GM21723 (cell line): Measurements from ENCODE around the gene FGF14.
"Not testable (repeated sequence)": the region's sequence is repeated elsewhere in the genome, so short reads cannot be mapped to it uniquely, and the experiment has no call there.

Source experiments
- ATAC-seq: cut with Tn5 transposase; IDR thresholded peaks from one replicate; pipeline ENCODE4 v1.9.1; 2021; ENCODE audit warnings: mild to moderate bottlenecking, moderate library complexity; ENCODE audit not compliant: unreplicated experiment

Gene FGF14

DNA sequence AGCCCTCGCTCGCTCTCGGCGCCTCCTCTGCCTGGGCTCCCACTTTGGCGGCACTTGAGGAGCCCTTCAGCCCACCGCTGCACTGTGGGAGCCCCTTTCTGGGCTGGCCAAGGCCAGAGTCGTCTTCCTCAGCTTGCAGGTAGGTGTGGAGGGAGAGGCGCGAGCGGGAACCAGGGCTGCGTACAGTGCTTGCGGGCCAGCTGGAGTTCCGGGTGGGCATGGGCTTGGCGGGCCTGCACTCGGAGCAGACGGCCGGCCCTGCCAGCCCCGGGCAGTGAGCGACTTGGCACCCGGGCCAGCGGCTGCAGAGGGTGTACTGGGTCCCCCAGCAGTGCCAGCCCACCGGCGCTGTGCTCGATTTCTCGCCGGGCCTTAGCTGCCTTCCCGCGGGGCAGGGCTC, 333.5 kb downstream of the FGF14 start:
- ATAC-seq: not testable (repeated sequence)

DNA sequence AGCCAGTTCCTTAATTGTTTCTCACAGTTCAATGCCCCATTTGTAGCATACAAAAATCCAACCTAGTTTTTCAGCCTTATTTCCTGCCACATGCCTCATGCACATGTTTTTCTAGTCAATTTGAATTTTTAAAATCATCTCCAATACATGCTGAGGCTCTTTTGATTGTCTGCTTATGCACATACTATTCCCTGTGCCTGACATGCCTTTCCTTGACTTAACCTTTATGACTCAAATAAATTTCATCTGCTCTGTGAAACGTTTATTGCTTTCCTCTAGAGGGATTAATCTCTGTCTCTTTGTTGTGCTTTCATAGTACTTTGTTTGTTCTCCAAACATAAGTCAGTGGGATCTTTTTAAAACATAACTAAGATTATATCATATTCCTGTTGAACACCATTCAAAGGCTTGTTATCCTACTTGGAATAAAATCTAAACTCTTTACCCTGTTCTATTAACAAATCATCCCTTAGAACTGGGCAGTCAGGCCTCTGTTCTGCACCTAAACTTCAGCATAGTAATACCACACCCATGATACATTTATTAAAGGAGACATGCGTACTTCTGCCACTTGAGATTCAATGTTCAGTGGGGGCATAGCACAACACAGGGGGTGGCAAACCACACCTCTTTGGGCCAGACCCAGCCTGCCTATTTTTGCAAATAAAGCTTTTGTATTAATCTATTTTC, 346.6 kb downstream of the FGF14 start:
- ATAC-seq: no peak

DNA sequence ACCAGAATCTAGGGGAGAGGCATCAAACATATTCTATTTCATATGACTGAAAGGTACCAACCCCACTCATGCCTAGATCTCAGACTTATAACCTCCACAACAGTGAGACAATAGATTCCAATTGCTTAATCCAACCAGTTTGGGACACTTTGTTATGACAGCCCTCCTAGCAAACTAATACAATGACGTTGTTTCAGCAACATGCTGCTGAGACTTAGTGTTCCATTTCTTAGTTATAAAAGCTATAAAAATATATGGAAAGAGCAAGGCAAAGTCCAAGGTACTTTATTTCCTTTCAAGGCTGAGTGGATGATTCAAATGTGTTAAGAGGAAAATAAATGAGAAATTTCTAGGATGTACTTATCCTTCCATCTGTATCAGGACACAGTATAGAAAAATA, 352.0 kb downstream of the FGF14 start:
- ATAC-seq: no peak

DNA sequence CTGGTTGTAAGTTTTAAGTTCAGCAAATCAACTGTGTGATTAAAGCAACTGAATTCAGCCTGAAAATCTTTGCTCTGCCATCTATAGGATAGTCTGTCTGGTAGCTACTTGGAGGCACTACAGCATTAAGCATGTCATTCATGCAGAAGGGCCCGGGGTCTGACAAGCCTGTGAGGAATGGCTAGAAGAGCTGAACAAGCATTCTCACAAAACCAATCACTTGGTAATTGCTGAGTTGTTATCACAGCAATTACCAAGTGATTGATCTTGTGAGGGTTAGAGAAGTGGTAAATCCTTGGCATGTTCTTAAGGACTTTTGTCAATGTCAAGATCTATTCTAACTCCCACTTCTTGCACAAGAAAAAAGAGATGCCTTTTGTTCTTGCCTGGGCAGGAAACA, 356.1 kb downstream of the FGF14 start:
- no peak for ATAC-seq

DNA sequence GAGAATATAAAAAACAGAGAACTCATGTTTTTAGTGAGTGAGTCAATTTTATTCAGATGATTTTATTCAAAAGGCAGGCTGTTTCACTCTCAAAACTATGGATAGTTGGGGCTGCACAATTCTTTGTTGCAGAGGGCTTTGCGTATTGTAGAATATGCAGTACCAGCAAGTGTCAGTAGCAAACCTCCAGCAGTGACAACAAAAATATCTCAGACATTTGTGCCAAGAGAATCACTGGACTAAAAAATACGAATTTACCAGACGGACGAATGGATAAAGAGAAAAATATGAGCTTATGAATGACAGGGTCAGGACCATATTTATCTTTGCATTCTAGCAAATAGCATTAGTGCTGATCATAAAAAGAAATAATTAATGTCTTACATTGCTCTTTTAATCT, 359.1 kb downstream of the FGF14 start:
- no peak for ATAC-seq

DNA sequence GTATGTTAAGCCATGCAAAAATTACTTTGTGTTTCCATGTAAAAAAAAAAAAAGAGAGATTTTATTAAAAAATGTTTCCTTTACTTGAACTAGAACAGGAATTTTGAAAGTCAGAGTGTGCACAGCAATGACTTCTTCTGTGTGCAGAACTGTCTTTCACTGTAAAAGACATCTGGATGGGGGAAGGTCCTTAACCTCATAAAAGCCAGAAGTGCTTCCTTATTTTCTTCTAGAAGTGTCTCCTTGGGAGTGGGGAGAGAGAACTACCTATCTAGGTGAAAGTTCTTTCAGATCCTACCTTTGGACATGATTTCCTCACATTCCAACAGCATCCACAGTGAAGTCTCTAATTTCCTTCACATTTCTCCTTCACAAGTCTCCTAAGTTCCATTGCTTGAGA, 360.3 kb downstream of the FGF14 start:
- no peak for ATAC-seq

DNA sequence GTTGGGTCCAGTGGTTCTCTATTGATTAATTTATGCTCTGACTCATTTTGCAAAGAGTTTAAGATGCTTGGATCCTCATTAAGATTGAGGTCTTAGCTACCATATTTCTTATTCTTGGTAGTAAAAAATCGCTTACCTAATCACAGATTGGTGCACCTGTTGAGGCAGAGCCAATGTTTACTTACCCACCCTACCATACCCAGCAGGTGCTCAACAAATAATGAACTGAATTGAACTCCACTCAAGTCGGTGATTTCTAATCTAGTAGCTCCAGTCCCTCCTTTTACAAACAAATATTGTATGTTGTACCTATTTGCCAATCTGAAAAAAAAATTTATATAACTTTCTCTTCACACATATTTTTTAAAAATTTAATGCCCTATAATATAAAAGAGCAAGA, 361.0 kb downstream of the FGF14 start:
- no peak for ATAC-seq

DNA sequence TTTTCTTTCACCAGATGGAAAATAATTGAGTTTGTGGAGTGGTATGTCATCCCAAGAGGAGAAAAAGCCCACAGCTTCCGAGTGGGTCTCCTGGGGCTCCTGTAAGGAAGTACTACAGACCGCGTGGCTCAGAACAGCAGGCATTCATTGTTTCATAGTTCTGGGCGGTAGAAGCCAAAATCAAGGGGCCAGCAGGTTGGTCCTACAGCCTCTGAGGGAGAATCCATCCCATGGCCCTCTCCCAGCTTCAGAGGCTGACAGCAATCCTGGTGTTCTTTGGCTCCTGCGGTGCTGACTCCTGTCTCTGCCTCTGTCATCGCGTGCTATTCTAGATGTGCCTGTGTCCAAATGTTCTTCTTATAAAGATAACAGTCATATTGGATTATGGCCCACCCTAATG, 362.6 kb downstream of the FGF14 start:
- ATAC-seq: no peak

DNA sequence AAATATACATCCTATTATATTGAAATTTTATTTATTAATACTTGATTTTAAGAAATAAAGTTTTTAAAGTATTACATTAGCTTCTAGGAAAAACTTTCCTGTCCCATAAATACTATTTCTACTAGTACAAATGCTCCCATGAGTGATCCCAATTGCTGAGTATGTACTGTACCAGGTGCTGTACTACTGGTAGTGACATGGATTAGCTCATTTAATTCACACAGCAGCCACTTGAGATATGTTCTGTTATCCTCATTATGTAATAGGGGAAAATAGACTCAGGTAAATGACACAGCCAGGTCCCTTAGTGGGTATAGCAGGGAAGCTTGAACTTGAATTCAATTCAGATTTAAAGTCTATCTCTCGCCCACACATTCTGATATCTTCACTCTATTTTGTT, 363.1 kb downstream of the FGF14 start:
- no peak for ATAC-seq

DNA sequence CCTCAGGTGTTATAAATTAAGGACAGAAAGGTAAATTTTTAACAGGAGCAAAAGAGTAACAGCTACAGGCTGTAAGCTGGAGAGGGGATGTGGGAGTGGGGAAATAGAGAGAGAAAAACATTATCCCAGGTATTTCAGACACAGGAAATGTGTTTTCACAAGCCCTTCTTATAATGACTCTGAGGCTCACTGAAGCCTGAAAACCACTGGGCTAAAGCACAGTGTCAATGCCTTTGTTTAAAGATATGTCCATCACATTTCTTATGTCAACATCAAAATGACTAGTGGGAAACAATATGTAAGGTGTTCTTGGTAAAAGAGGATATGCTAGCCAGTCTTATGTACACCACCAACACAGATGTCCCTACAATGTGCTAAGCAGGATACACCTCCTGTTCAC, 365.9 kb downstream of the FGF14 start:
- ATAC-seq: no peak

DNA sequence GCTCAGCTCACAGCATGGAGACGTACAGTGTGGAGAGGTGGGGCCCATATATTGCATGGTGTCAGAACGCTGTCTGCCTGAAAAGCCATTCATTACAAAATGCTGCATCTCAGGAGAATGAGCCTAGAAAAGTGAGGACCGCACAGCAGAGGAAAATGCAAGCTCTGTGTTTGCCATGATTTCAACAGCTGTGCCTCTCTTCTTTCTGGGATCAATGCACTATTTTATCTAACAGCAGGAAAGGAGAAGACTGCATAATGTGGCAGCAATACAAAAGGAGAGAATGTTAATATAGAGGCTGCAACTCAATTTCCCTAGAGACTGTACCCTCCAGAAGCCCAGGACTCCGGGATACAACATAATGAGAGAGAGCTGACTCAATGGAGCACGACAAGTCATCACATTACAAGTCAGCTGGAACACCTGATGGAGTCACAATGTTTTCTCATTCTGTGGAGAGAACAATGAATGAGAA, 368.0 kb downstream of the FGF14 start:
- ATAC-seq: no peak

DNA sequence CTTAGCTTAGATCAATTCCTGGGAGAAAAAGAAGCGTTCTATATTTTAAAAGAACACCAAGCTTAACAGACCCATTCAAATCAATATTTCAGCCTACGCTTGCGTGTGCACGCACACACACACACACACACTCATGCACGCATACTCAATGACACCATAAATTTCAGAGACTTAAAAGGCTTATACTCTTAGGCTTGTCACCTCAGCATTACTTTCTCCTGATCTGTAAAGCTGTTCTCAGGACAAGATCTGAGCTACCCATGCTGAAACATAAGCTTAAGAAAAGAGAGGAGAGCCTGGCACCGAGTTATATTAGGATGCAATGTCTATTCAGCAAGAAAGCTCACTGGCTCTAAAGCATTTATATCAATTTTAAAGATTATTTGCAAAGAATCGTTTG, 368.5 kb downstream of the FGF14 start:
- ATAC-seq: no peak

DNA sequence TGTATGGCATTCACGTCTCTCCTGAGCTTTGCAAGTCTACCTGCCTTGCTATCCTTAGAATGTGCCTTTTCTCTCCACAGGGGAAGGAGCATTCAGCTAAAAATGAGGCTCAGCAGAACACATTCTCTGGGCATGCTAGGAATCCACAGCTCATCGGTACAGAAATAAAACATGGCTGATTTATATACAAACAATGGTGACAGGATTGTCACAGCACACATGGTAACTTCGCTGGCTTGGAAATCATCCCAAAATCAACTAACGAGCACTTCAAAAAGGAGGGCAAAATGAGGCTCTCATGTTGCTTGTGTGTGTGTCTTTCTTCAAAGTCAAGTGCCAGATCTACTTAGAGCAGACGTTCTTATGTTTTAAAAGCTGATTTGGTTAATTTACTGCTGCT, 373.0 kb downstream of the FGF14 start:
- ATAC-seq: no peak

DNA sequence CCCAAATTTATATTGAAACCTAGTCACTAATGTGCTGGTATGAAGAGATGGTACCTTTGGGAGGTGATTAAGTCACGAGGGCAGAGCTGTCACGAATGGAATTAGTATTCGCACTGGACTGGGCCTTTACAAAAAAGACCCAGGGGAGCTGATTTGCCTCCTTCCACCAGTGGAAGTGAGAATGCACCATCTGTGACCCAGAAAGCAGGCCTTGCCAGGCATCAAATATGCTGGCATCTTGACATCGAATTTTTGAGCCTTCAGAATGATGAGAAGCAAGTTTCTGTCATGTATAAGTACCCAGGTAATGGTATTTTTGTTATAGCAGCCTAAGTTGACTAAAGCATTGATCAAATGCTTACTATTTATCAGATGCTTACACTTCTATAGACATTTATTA, 373.6 kb downstream of the FGF14 start:
- ATAC-seq: no peak

DNA sequence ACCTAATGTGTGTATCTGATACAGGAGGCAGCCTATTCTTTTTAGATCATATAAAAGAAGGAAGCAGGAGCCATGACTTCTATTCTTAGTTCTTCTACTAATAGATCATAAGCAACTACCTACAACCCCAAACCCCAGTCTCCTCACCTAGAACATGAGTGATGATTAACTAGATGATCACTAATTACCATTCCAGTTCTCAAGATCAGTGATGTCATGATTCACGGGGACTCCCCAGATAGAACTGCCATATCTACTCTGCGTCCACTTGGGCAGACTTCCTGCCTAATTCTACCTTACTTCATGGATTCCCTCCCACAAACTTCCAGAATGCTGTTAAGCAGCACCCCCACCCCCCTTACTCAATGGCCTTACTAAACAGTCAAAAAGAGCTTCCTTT, 380.1 kb downstream of the FGF14 start:
- no peak for ATAC-seq

DNA sequence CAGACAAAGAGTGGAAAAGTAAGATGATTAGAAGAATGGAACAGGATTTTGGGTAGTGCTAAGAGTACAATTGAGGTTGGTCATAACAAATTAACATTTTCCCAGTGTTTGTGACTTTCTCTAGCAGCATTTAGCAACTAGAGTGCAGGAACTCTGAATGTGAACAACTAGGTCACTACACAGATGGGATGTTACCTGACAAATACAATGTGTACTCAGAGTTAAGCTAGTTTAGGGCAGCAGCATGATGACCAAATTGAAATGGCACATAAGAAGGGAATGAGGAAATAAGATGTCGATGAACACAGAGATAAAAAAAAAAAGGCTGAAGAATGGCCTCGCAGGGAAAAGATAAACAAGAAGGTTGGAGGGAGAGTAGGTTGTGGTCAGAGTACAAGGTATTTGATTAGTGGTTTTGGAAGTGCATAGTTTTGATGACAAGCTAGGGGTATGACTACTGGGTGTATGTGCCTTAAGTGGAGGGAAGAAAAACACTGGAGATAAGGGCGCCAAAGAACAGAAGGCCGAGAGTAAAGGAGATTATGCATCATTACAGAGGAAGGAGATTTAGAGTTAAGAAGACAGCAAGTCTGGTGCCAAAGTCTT, 381.1 kb downstream of the FGF14 start:
- no peak for ATAC-seq

DNA sequence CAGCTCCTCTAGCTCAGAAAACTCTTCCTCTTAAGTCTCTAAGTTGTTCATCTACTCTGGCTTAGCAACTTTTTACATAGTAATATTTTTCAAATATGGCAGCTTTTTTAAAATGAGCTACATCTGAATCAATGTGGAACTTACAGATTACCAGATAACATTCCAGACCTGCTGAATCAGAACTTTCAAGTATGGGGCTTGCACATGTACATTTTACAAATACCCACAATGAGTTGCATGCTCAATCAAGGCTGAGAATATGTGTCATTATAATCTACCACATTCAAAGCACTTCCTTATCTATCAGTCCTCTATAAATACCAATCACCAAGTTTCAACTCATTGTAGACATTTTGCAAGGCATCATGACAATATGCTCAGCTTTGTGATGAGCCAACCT, 383.1 kb downstream of the FGF14 start:
- no peak for ATAC-seq

DNA sequence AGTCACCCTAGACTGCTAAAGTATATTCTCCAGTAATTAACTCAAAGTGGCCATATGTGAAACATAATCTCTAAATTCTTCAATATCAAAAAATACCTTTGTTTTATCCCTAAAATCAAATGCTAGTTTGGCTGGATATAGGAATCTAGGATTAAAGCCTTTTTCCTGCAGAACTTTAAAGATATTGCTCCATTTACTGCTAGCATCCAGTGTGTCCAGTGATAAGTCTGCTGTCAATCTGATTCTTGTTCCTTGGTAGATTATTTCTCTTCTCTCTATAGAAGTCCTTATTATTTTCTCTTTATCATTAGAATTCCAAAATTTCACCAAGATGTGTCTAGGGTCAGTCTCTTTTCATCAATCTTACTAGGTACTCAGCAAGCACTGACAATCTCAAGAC, 384.6 kb downstream of the FGF14 start:
- no peak for ATAC-seq

DNA sequence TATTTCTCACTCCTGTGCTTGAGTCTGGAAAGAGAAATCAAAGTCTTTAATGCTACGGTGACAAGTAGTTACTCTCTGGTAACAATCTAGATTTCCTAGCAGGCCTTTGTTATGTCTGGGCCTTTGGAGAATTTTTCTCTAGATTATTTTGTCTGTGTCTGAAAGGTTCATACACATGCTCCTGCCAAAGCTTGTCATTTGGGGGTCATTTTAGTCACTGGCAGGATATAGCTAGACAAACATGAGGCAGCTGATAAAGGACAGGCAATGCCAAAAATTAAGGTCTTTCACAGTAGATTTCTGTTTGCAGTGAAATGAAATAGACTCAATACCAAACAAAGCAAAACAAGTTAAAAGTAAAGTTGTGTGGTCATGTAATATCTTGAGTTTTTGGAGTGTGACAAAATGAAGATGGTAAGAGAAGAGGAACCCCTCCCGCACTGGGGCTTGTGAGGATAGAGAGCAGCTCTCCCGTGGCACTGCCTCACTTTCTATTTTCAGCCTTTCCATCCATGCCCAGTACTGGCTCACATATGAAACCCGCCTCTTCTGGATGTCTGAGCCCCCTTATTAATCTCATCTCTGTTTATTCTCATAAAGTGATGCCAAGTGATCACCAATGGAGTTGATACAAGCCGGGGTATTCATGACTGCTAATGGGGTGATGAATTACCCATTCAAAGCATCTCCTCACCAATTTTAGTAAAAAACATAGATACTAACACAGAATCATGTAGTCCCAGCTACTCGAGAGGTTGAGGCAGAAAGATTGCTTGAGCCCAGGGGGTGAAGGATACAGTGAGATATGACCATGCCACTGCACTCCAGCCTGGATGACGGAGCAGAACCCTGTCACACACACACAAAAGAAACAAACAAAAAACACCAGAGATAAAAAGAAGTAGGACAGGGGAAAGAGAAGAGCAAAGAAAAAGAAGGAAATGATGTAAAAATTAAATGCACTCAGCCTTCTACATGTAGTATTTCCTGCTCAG, 389.3 kb downstream of the FGF14 start:
- no peak for ATAC-seq

DNA sequence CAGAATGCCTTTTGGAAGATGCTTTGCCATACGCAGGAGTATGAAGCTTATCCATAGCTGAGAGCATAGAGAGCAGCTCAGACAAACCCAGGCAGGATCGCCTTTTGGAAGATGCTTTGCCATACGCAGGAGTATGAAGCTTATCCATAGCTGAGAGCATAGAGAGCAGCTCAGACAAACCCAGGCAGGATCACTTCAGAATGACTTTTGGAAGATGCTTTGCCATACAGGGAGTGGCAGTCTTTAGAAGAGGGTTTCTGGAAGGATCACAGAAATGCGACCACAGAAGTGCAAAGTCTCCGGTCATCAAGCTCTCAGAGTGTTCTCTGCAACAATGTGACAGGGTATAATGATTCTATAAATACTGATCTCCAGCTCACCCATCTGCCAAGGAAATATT, 390.4 kb downstream of the FGF14 start:
- not testable (repeated sequence) for ATAC-seq

DNA sequence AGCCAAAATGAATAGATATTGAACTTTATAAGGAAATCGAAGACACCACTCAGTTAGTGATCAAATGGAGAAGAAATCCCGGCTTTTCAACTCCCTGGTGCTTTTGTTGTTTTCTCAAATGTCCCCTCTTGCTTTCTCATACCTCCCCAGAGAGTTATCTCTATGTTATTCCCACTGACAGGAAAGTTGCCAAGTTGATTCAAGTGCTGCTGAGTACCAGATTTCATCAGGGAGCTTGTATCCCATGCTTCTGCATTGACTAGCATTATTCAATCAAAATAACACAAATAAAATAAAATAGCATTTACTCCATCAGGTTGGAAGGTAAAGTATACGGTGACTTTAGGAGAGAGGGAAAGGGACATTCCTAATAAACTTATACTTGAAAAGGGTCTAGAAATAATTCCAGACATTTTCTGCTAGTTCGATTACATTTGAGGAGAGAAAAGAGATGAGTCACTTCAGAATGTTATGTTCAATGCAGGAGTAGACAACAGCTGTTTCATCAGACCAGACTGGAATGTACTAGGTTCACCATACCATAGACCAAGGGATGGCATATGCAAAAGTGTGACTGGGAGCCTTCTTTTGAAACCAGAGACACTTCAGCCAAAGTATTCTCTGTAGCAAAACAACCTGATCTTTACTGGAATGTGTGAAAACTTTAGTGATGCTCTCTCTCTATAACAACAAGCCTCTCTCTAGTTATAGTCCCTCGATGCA, 397.8 kb downstream of the FGF14 start:
- no peak for ATAC-seq
